Suprapubic skin (tissue), 4 donors: ENCODE data around the gene GABRB3. TPM values are rescaled to one million over a fixed set of nuclear protein-coding genes. Genes with fewer than 3 reads are reported as not detected.

Source experiments
- DNase-seq, 2 donors: peaks; one replicate each; pipeline ENCODE4 v3.0.0-alpha.2; 2019; ENCODE audit warnings: low spot score in 2 of 2
- H3K27ac ChIP-seq: fragments of 200-600 bp; sonication (generic); one replicate; pipeline ENCODE4 v1.5.1; 2019
- H3K27me3 ChIP-seq: fragments of 200-600 bp; sonication (generic); one replicate; pipeline ENCODE4 v1.5.1; 2019
- H3K36me3 ChIP-seq: fragments of 200-600 bp; sonication (generic); one replicate; pipeline ENCODE4 v1.5.1; 2019
- H3K4me1 ChIP-seq: fragments of 200-600 bp; sonication (generic); one replicate; pipeline ENCODE4 v1.5.1; 2019
- H3K4me3 ChIP-seq: fragments of 200-600 bp; sonication (generic); one replicate; pipeline ENCODE4 v1.5.1; 2019; ENCODE audit warnings: mild to moderate bottlenecking
- H3K9me3 ChIP-seq: fragments of 200-600 bp; sonication (generic); one replicate; pipeline ENCODE4 v1.5.1; 2019
- EP300 ChIP-seq: sonication (generic); formaldehyde crosslinking; IDR thresholded peaks from one replicate; pipeline ENCODE4 v1.6.1; 2017; ENCODE audit warnings: antibody characterized with exemption
- POLR2A ChIP-seq, 2 donors: fragments of 450-650 bp; IDR thresholded peaks; one replicate each; pipeline ENCODE4 v1.6.1; 2017; ENCODE audit warnings: antibody characterized with exemption in 2 of 2, mild to moderate bottlenecking in 2 of 2, moderate library complexity in 2 of 2
- POLR2AphosphoS5 ChIP-seq, 3 donors: sonication (generic); formaldehyde crosslinking; IDR thresholded peaks; one replicate each; pipeline ENCODE4 v1.6.1; 2017; ENCODE audit warnings: antibody characterized with exemption in 3 of 3
- WGBS: methylation state at CpG from one replicate; pipeline ENCODE4 v1.1.5; 2018; 5-methylcytosine and 5-hydroxymethylcytosine counted together
- total RNA-seq, 4 donors: library from RNA; depleted of rRNA; stranded (reverse); fragments of >200 nt; gene quantifications; one replicate each; pipeline ENCODE4 v1.1.0, GENCODE V29; 2016
- TF ChIP-seq, protein P1 (sequence below), 2 donors: fragments of 200-600 bp in 1 of 2; fragments of 450-650 bp in 1 of 2; sonication (generic) in 1 of 2; IDR thresholded peaks; one replicate each; pipeline ENCODE4 v1.5.1; 2016 to 2019; ENCODE audit warnings: antibody characterized with exemption in 2 of 2, mild to moderate bottlenecking in 1 of 2, moderate library complexity in 1 of 2

Gene GABRB3
- total RNA-seq, 4 donors from 2014 or later: 0.48 to 4.8 (median 2.2) TPM

DNA sequence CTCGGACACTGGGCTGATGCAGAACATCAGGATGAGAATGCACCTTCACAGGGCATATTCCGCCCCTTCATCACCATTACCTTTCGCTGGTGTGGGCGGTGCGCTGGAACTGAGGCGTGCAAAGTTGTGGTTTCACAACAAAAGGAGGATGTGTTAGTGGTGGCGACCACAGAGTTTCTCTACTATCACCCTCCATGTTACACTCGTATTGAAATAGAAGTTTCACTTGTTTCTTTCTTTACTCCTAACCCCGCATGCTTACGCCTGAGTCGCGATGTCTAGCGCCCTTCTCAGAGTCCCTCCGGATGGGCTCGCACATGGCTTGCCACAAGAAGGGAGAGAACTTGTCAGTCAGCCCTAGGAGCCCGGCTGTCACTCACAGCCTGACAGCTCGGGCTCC, 148.7 kb downstream of the GABRB3 start:
- no peak overlapping the region for H3K27ac ChIP-seq
- TF ChIP-seq EP300: no peak
- no peak for TF ChIP-seq POLR2AphosphoS5 (IDR thresholded peaks at IDR 0.05)
- TF ChIP-seq, protein P1, sequence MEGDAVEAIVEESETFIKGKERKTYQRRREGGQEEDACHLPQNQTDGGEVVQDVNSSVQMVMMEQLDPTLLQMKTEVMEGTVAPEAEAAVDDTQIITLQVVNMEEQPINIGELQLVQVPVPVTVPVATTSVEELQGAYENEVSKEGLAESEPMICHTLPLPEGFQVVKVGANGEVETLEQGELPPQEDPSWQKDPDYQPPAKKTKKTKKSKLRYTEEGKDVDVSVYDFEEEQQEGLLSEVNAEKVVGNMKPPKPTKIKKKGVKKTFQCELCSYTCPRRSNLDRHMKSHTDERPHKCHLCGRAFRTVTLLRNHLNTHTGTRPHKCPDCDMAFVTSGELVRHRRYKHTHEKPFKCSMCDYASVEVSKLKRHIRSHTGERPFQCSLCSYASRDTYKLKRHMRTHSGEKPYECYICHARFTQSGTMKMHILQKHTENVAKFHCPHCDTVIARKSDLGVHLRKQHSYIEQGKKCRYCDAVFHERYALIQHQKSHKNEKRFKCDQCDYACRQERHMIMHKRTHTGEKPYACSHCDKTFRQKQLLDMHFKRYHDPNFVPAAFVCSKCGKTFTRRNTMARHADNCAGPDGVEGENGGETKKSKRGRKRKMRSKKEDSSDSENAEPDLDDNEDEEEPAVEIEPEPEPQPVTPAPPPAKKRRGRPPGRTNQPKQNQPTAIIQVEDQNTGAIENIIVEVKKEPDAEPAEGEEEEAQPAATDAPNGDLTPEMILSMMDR (IDR thresholded peaks at IDR 0.05): no peak
- no peak for TF ChIP-seq POLR2A (IDR thresholded peaks at IDR 0.05)
- no peak for DNase-seq
- H3K27me3 ChIP-seq: no peaks in the 10 kb centered on the region
- H3K36me3 ChIP-seq: no peaks in the 10 kb centered on the region
- H3K4me1 ChIP-seq: no peaks in the 10 kb centered on the region
- peaks cover 3% of the 10 kb centered on the region for H3K9me3 ChIP-seq
- H3K4me3 ChIP-seq: no peak overlapping the region
- WGBS: 93% methylated on average over 17 of the region's 17 CpGs

GRCh38 chr15:26623071-26623470, 149.8 kb downstream of the GABRB3 start:
- Histone ChIP-seq H3K36me3 (no peaks in the 10 kb centered on the region), H3K4me3 (no peak overlapping the region), H3K9me3 (peaks cover under 1% of the 10 kb centered on the region), H3K27ac (no peak overlapping the region), H3K4me1 (no peaks in the 10 kb centered on the region), H3K27me3 (no peaks in the 10 kb centered on the region)
- TF ChIP-seq POLR2AphosphoS5 (IDR thresholded peaks at IDR 0.05): no peak
- TF ChIP-seq, protein P1 (IDR thresholded peaks at IDR 0.05): no peak
- no peak for TF ChIP-seq POLR2A (IDR thresholded peaks at IDR 0.05)
- TF ChIP-seq EP300: no peak
- DNase-seq: no peak
- WGBS: 88% methylated on average over 9 of the region's 9 CpGs

GRCh38 chr15:26621816-26622215, 151.1 kb downstream of the GABRB3 start:
- Histone ChIP-seq H3K4me1 (no peaks in the 10 kb centered on the region), H3K9me3 (no peaks in the 10 kb centered on the region), H3K27ac (no peak overlapping the region), H3K36me3 (no peaks in the 10 kb centered on the region), H3K4me3 (no peak overlapping the region), H3K27me3 (no peaks in the 10 kb centered on the region)
- TF ChIP-seq, protein P1 (IDR thresholded peaks at IDR 0.05): no peak
- TF ChIP-seq POLR2AphosphoS5 (IDR thresholded peaks at IDR 0.05): no peak
- 71% methylated on average over 5 of the region's 5 CpGs for WGBS
- no peak for DNase-seq

GRCh38 chr15:26620528-26621458, 152.1 kb downstream of the GABRB3 start:
- WGBS: 66% methylated on average over 10 of the region's 10 CpGs
- Histone ChIP-seq H3K4me1 (no peaks in the 10 kb centered on the region), H3K9me3 (no peaks in the 10 kb centered on the region), H3K27ac (no peak overlapping the region), H3K4me3 (no peak overlapping the region), H3K27me3 (no peaks in the 10 kb centered on the region), H3K36me3 (no peaks in the 10 kb centered on the region)
- TF ChIP-seq EP300: no peak
- no peak for TF ChIP-seq POLR2AphosphoS5 (IDR thresholded peaks at IDR 0.05)
- TF ChIP-seq, protein P1 (IDR thresholded peaks at IDR 0.05): no peak
- no peak for TF ChIP-seq POLR2A (IDR thresholded peaks at IDR 0.05)
- no peak for DNase-seq

DNA sequence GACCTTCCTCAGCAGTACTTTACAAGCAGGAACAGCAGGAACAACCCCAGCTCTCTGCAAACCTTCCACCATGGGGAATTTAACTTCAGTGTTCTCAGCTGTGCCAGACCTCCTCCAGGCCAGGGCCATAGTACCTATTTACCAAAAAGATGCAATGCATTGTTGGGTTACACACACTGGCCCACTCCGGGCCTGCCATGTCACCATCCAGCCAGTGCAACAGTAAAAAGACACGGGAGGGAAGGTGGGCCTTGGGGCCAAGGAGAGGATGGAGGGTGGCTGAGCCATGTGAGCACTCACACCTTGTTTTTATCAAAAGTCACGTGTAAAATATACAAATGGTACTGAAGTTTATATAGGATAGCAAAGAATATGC, 157.0 kb downstream of the GABRB3 start:
- H3K9me3 ChIP-seq: no peaks in the 10 kb centered on the region
- H3K4me1 ChIP-seq: no peaks in the 10 kb centered on the region
- H3K27me3 ChIP-seq: no peaks in the 10 kb centered on the region
- no peak for TF ChIP-seq POLR2A (IDR thresholded peaks at IDR 0.05)
- DNase-seq: no peak
- H3K36me3 ChIP-seq: no peaks in the 10 kb centered on the region
- WGBS: 85% methylated on average over 3 of the region's 3 CpGs
- H3K27ac ChIP-seq: no peak overlapping the region
- no peak overlapping the region for H3K4me3 ChIP-seq
